Measurements from ENCODE around the gene CCDC186. TPM values are rescaled to one million over a fixed set of nuclear protein-coding genes. Genes with fewer than 3 reads are reported as not detected.

The CCDC186 gene
- total RNA-seq, 1 donor from 2014 or later, result 39.2 TPM

DNA sequence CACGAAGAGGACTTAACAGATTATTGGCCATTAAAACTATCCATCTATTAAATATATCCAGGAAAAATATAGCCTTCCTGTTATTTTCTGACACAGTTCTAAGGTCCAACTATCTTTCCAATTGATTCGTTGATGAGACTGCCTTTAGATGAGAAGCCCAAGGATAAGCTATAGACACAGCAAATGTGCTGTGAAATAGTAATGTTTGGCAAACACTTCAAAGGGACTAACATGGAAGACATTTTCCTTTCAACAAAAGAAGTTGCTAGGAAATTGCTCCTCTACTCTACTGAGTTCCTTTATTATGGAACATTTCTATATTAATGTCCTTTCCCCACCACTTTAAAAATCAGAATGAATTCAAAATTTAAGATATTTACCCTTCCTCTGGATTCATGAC lies 38.5 kb downstream of the CCDC186 start:
- DNase-seq (ENCODE audit: low spot score in 2 of 2, unreplicated experiment in 2 of 2), result no peak
- Mint-ChIP-seq H3K4me3 (no peak overlapping the region), H3K9me3 (no peaks in the 10 kb centered on the region), H3K27ac (no peak overlapping the region), H3K4me1 (no peaks in the 10 kb centered on the region), H3K36me3 (peaks cover 52% of the 10 kb centered on the region), H3K27me3 (ENCODE audit: low read depth) (no peaks in the 10 kb centered on the region)
- no peak for TF ChIP-seq CTCF (IDR thresholded peaks at IDR 0.05; ENCODE audit: unreplicated experiment)

GRCh38 chr10:114131094-114131493 lies 42.9 kb downstream of the CCDC186 start:
- Mint-ChIP-seq H3K4me1 (no peaks in the 10 kb centered on the region), H3K36me3 (peaks cover 66% of the 10 kb centered on the region), H3K27ac (no peak overlapping the region), H3K9me3 (peaks cover 3% of the 10 kb centered on the region), H3K27me3 (ENCODE audit: low read depth) (no peaks in the 10 kb centered on the region), H3K4me3 (no peak overlapping the region)
- DNase-seq (ENCODE audit: low spot score in 2 of 2, unreplicated experiment in 2 of 2), result no peak
- no peak for TF ChIP-seq CTCF (IDR thresholded peaks at IDR 0.05; ENCODE audit: unreplicated experiment)

DNA sequence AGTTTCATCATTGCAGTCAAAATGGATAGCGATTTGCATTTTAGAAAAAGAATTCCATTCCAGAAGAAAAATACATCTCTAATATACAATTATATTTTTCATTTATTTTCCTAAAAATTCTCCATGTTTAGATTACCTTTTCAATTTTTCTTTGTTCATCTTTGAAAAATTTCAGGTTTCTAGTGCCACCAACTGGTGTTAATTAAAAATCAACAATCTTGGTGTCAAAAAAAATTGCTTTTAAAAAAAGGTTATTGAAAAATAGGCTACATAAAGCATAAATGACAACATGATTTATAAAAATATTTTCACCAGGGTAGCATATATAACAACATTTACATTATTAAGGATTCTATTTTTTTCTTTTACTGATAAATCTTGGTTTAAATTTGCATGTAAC lies 53.0 kb downstream of the CCDC186 start:
- peaks cover 2% of the 10 kb centered on the region for H3K4me1 Mint-ChIP-seq
- H3K36me3 Mint-ChIP-seq, result peaks cover 15% of the 10 kb centered on the region
- TF ChIP-seq CTCF (IDR thresholded peaks at IDR 0.05; ENCODE audit: unreplicated experiment), result no peak
- no peak for DNase-seq (ENCODE audit: low spot score in 2 of 2, unreplicated experiment in 2 of 2)
- H3K27ac Mint-ChIP-seq, result no peak overlapping the region
- no peaks in the 10 kb centered on the region for H3K9me3 Mint-ChIP-seq
- no peak overlapping the region for H3K4me3 Mint-ChIP-seq
- peaks cover 2% of the 10 kb centered on the region for H3K27me3 Mint-ChIP-seq (ENCODE audit: low read depth)

- Mint-ChIP-seq H3K4me1 (peaks cover 2% of the 10 kb centered on the region), H3K9me3 (no peaks in the 10 kb centered on the region), H3K27me3 (ENCODE audit: low read depth) (peaks cover 4% of the 10 kb centered on the region), H3K4me3 (no peak overlapping the region), H3K36me3 (peaks cover 8% of the 10 kb centered on the region), H3K27ac (no peak overlapping the region)
- no peak for TF ChIP-seq CTCF (IDR thresholded peaks at IDR 0.05; ENCODE audit: unreplicated experiment)
- DNase-seq (ENCODE audit: low spot score in 2 of 2, unreplicated experiment in 2 of 2), result no peak
Measured at GRCh38 chr10:114118514-114118913, 55.5 kb downstream of the CCDC186 start.

GRCh38 chr10:114117728-114118127 lies 56.3 kb downstream of the CCDC186 start:
- Mint-ChIP-seq H3K4me3 (no peak overlapping the region), H3K4me1 (peaks cover 2% of the 10 kb centered on the region), H3K9me3 (no peaks in the 10 kb centered on the region), H3K36me3 (peaks cover 8% of the 10 kb centered on the region), H3K27me3 (ENCODE audit: low read depth) (peaks cover 5% of the 10 kb centered on the region), H3K27ac (no peak overlapping the region)
- no peak for TF ChIP-seq CTCF (IDR thresholded peaks at IDR 0.05; ENCODE audit: unreplicated experiment)
- DNase-seq (ENCODE audit: low spot score in 2 of 2, unreplicated experiment in 2 of 2), result no peak

Measured in mesothelial cell of epicardium (in vitro differentiated cells).